GM19468 (cell line): ENCODE measurements around the gene ANKMY2.
"Not testable (repeated sequence)": the region's sequence is repeated elsewhere in the genome, so short reads cannot be mapped to it uniquely, and the experiment has no call there.

Experiments
- ATAC-seq: cut with Tn5 transposase; IDR thresholded peaks from one replicate; pipeline ENCODE4 v1.9.1; 2021; ENCODE audit warnings: mild to moderate bottlenecking, moderate library complexity, moderate number of reproducible peaks; ENCODE audit not compliant: unreplicated experiment; ENCODE audit errors: extremely low read depth

Gene ANKMY2

GRCh38 chr7:16645593-16646471 lies at the start of gene ANKMY2, which contains the start of gene BZW2:
Gene ANKMY2, minus strand, starts transcription at chr7:16645754. Its CDS starts 181 bp downstream, at chr7:16645573.
Gene BZW2, plus strand, starts transcription at chr7:16646181. Its CDS starts 19,263 bp downstream, at chr7:16665444.
- ATAC-seq, result peak; percentile 97

DNA sequence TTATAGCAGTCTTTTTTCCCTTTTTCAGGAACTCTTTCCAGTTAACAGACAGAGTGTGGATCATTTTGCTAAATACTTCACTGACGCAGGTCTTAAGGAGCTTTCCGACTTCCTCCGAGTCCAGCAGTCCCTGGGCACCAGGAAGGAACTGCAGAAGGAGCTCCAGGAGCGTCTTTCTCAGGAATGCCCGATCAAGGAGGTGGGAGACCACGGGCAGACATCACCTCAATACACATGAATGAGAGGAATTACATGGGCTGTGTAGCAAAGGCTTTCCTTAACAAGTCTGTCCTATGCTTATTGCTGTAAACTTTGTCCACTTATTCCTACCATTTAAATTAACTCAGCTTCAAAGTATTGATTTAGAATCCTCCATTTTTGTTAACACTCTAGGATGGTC lies 49.3 kb upstream of the ANKMY2 start:
- no peak for ATAC-seq

DNA sequence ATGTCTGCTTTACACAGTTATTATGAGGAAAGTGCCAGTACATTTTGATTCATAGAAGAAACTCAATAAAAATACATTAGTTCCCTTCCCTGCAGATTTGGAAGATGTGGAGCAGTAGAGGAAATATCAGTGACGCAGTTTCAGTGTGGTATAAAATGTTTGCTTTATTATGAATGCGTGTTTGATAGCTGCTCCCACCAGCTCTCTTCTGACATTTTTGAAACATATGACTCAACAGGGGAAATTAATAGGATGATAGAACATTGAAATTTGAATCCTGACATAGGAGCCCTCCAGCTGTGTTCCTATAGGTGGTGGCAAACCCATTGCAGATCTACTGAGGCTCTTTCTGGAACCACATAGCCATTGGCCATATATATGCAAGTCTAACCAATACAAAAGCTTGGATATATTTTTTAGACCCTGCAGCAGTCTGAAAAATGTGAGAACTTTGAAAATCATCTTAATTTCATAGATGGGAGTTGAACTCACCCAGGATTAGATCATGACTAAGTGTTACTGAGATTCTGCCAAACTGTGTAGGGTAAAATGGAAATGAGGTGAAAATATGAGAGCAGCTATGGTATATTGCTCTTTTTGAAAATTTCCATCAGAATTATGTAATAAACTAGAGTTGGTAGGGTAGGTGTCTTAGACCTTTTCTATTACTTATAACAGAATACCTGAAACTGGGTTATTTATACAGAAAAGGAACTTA lies 48.2 kb upstream of the ANKMY2 start:
- ATAC-seq, result no peak

GRCh38 chr7:16691241-16691640 lies 45.7 kb upstream of the ANKMY2 start:
- ATAC-seq, result no peak

DNA sequence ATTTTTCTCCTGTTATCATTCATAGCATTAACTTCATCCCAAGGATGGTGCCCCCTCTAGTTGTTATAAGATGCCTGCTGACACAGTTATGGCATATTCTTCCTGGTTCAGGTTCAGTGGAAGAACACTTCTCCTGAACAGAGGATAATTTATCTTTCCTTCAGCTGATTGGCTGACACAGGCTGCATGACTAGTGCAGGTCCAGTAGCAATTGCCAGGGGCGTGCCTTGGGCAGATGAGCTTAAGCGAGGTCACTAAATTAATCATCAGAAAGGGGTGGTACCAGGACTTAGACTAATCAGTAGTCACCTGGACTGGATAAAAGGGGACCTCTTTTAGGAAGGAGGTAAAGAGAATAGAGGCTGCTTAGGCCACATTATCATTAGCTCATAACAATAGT lies 42.7 kb upstream of the ANKMY2 start:
- ATAC-seq, result no peak

DNA sequence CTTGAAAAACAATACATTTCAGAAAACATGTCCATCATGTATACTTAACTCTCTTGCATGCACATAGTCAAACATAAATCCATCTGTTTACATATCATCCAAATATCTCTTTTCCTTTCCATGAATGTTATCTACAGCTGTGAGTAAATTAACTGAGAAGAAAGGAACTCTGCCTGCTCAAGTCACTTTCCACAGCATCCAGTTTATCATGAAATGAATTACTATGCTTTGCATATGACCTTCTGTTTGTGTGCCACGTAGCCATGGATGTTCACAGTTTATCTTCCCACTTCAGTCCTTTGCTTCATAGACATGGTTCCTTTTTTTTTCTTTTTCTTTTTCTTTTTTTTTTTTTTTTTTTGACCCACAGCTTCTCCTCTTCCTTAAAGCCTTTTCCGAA lies 40.0 kb upstream of the ANKMY2 start:
- no peak for ATAC-seq

GRCh38 chr7:16684935-16685334 lies 39.4 kb upstream of the ANKMY2 start:
- no peak for ATAC-seq

GRCh38 chr7:16678645-16679566 lies 33.4 kb upstream of the ANKMY2 start:
- not testable (repeated sequence) for ATAC-seq

- ATAC-seq, result no peak
Measured at GRCh38 chr7:16677978-16678494, 32.5 kb upstream of the ANKMY2 start.

DNA sequence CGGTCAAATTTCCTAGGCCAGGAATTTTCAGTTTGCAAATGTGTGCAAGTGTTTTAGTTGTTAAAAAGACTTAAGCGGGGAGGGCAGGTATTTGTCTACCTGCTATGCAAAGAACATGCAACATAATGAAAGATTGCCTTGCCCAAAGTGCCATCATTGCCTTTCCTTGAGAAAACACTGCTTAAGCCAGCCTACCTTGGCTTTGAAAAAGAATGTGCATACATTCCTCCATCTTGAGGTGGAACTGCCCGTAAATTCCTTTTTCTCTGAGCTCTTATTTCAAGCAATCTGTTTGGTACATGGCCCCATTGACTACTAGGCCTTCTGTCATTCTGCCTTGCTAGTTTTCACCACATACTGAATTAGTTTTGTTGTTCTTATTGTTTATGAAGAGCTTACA lies 29.7 kb upstream of the ANKMY2 start:
- no peak for ATAC-seq

DNA sequence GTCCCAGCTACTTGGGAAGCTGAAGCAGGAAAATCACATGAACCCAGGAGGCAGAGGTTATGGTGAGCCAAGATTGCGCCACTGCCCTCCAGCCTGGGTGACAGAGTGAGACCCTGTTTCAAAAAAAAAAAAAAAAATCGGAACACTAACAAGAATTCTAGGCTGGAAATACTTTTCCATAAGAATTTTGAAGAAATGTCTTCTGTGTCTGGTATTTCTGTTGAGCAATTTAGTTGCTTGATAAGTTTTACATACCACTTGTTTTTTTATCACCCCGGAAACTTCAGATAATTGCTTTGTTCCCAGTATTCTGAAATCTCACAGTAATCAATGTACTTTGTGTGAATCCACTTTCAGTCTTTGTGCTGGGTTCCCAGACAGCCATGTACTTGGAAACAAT lies 26.3 kb upstream of the ANKMY2 start:
- ATAC-seq, result no peak

DNA sequence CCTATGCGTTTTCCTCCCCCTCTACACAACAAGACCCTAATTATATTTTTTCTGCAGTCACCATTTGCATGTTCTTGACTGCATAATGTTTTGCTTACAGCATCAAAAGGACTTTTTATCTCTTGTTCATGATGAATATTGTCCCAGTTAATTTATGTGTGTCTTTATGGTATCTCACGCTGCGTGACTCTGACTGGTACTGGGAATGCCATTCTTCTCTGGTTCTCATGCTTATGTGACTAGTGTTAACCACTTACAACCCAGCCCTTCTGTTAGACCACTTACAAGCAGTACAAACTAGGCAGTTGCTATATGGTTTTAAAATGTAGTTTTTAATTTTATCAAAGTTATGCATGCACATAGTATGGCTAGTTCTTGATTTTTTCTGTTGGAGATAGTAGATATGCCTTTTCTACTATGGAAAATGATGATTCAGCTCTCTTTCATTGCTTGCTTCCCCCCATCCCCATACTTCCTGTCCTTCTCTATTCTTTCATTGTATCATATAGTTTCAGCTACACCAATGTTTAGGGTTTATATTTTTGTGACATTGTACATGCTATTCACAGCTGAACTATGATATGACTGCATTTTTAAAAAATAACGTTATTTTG lies 25.3 kb upstream of the ANKMY2 start:
- no peak for ATAC-seq

GRCh38 chr7:16670021-16670420 lies 24.5 kb upstream of the ANKMY2 start:
- ATAC-seq, result no peak

DNA sequence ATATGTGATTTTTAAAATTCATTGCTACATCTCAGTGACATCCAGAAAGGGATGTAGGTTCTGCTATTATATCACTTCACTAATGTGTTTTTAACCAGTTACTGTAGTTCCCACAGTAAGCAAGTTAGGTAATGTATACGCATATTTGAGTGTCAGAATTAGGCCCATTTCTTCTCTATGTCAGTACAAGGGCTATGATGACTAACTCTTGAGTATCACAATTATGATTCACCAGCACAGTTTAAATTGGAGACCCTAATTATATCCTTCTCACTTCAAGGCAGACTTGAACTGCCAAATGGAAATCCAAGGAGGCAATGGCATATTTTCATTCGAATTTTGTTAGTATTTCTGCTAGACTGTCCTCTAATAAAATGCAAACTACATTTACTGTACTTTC lies 24.0 kb upstream of the ANKMY2 start:
- ATAC-seq, result no peak

DNA sequence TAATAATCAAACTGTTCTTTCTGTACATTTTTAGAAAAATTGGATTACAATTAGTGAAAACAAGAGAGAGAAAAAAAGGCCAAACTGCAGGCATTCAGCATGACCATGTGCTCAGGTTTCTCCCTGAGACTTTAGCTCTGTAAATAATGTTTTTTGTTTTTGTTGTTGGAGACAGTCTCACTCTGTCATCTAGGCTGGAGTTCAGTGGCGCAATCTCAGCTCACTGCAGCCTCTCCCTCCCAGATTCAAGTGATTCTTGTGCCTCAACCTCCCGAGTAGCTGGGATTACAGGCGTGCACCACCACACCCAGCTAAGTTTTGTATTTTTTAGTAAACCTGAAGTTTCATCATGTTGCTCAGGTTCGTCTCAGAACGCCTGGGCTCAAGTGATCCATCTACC lies 23.4 kb upstream of the ANKMY2 start:
- ATAC-seq, result no peak

- no peak for ATAC-seq
Measured at GRCh38 chr7:16668049-16668858, 22.7 kb upstream of the ANKMY2 start.

DNA sequence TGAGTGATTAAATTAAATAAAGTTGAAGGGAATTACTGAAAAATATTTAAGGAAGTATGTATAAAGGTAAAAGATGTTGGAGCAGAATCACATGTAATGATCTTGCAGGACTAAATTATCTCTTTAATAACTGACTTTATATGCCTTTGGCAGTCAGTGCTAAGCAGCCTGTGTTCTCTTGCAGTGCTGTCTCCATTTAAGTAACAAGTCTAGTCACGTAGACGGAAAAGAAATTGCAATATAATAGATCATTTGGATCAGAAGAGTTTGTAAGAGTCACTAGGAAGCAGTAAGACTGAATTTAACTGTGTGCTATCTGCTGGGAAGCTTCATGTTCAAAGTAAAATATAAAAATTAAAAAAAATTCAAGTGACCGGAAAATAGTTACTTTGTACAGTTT lies 21.8 kb upstream of the ANKMY2 start:
- ATAC-seq, result no peak

DNA sequence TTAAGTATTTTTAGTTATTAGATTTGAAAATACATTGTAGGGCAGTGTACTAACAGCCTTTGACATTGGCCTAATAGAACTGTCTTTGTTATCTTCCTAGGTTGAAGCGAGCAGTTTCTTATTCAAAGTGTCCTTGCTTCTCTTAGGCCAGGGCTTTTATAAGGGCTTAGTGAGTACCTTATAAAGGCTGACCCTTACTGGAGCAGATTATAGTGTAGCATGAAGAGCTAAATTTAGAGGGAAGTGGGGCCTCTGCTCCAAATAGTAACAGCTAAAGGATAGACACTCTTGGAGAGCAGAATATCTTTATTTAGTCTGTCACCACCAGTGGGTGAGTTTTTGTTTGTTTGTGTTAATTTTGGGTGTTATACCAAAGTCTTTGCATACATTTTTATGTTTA lies 16.4 kb upstream of the ANKMY2 start:
- ATAC-seq, result no peak
